Measurements from ENCODE around the gene ZDHHC11.

DNA sequence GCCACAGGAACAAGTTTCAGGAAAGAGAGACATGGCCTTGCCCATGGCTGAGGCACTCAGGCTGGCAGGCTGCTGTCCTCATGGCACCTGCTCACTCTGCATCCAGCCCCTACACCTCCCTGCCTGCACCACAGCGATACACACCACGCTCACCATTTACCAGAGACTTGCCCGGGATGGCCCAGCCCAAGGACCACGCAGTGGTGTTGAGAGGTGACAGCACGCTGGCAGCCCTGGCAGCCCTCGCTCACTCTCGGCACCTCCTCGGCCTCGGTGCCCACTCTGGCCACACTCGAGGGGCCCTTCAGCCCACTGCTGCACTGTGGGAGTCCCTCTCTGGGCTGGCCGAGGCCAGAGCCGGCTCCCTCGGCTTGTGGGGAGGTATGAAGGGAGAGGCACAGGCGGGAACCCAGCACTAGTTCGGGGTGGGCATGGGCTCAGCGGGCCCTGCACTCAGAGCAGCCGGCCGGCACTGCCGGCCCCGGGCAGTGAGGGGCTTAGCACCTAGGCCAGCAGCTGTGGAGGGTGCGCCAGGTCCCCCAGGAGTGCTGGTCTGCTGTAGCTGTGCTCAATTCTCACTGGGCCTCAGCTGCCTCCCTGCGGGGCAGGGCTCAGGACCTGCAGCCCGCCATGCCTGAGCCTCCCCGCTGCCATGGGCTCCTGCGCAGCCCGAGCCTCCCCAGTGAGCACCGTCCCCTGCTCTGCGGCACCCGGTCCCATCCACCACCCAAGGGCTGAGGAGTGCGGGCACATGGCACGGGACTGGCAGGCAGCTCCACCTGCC is 86.6 kb downstream of the ZDHHC11 start:
- TF ChIP-seq, protein P1, sequence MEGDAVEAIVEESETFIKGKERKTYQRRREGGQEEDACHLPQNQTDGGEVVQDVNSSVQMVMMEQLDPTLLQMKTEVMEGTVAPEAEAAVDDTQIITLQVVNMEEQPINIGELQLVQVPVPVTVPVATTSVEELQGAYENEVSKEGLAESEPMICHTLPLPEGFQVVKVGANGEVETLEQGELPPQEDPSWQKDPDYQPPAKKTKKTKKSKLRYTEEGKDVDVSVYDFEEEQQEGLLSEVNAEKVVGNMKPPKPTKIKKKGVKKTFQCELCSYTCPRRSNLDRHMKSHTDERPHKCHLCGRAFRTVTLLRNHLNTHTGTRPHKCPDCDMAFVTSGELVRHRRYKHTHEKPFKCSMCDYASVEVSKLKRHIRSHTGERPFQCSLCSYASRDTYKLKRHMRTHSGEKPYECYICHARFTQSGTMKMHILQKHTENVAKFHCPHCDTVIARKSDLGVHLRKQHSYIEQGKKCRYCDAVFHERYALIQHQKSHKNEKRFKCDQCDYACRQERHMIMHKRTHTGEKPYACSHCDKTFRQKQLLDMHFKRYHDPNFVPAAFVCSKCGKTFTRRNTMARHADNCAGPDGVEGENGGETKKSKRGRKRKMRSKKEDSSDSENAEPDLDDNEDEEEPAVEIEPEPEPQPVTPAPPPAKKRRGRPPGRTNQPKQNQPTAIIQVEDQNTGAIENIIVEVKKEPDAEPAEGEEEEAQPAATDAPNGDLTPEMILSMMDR (IDR thresholded peaks at IDR 0.05), result no peak
- no peak for TF ChIP-seq POLR2A (IDR thresholded peaks at IDR 0.05)
